Measurements from ENCODE around the gene PEX1. TPM values are rescaled to one million over a fixed set of nuclear protein-coding genes. Genes with fewer than 3 reads are reported as not detected.

Gene PEX1
- total RNA-seq, 1 experiment from 2014 or later = 22.1 TPM

Other genes starting within 250 kb of the PEX1 start
- 10.2 and 13.5 TPM in 2 replicates for gene GATAD1, start 81.0 kb downstream of the PEX1 start, total RNA-seq (2014; rRNA removed; shearing (Covaris generic); ENCODE audit: low replicate concordance)
- gene ERVW-1, start 50.6 kb downstream of the PEX1 start, total RNA-seq (2014; rRNA removed; shearing (Covaris generic); ENCODE audit: low replicate concordance) = not detected in 2 replicates
- 2.7 and 3.7 TPM in 2 replicates for gene RBM48, start 275 bp upstream of the PEX1 start, total RNA-seq (2014; rRNA removed; shearing (Covaris generic); ENCODE audit: low replicate concordance)
- gene FAM133B, start 61.9 kb upstream of the PEX1 start, total RNA-seq (2014; rRNA removed; shearing (Covaris generic); ENCODE audit: low replicate concordance) = 6.6 and 10.4 TPM in 2 replicates

Measured in Caki2 (cell line).